A549 (cell line): ENCODE results near the gene HIC1.

Source experiments
- CTCF ChIP-seq: fragments of >200 bp; sonication (Bioruptor Twin); formaldehyde crosslinking; IDR thresholded peaks from 3 replicates; pipeline ENCODE4 v1.5.1; 2016
- POLR2A ChIP-seq: IDR thresholded peaks from 2 replicates; pipeline ENCODE4 v1.6.1; 2012; ENCODE audit warnings: mild to moderate bottlenecking, low read length
- POLR2AphosphoS2 ChIP-seq: conservative IDR thresholded peaks from 2 replicates; pipeline ENCODE4 v1.6.1; 2012; ENCODE audit warnings: low read length, improper control_type of control experiment, inconsistent platforms
- RNF2 ChIP-seq: fragments of 200-600 bp; sonication (generic); IDR thresholded peaks from 2 replicates; pipeline ENCODE4 v1.6.1; 2016; ENCODE audit warnings: low read depth, mild to moderate bottlenecking, antibody characterized with exemption, moderate library complexity, borderline replicate concordance
- SMC3 ChIP-seq: fragments of >200 bp; sonication (Bioruptor Twin); formaldehyde crosslinking; IDR thresholded peaks from 3 replicates; pipeline ENCODE4 v1.6.1; 2018; ENCODE audit warnings: inconsistent platforms
- TF ChIP-seq, protein P1 (sequence below): fragments of 200-600 bp; sonication (generic); IDR thresholded peaks from 2 replicates; pipeline ENCODE4 v1.6.1; 2016; ENCODE audit warnings: antibody characterized with exemption, mild to moderate bottlenecking, moderate library complexity

DNA sequence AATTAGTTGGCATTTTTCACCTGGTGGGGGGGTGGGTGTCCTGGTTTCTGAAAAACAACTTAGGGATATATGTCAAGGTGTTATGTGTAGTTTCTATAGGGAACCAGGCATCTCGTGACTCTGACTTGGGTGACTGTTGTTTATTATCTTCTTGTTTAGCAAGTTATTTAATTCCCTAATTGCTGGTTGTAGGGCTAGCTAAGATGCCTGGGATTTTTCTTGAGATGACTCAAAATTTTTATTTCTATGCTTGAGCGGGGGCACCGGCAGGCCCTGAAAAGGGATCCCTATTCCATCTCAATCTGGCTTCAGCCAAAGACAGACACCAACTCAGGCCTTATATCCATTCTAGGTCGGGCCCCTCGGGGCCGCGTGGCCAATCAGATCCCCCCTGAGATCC is 21.8 kb upstream of the HIC1 start:
- TF ChIP-seq CTCF: no peak
- no peak for TF ChIP-seq RNF2
- TF ChIP-seq POLR2AphosphoS2: no peak
- TF ChIP-seq, protein P1, sequence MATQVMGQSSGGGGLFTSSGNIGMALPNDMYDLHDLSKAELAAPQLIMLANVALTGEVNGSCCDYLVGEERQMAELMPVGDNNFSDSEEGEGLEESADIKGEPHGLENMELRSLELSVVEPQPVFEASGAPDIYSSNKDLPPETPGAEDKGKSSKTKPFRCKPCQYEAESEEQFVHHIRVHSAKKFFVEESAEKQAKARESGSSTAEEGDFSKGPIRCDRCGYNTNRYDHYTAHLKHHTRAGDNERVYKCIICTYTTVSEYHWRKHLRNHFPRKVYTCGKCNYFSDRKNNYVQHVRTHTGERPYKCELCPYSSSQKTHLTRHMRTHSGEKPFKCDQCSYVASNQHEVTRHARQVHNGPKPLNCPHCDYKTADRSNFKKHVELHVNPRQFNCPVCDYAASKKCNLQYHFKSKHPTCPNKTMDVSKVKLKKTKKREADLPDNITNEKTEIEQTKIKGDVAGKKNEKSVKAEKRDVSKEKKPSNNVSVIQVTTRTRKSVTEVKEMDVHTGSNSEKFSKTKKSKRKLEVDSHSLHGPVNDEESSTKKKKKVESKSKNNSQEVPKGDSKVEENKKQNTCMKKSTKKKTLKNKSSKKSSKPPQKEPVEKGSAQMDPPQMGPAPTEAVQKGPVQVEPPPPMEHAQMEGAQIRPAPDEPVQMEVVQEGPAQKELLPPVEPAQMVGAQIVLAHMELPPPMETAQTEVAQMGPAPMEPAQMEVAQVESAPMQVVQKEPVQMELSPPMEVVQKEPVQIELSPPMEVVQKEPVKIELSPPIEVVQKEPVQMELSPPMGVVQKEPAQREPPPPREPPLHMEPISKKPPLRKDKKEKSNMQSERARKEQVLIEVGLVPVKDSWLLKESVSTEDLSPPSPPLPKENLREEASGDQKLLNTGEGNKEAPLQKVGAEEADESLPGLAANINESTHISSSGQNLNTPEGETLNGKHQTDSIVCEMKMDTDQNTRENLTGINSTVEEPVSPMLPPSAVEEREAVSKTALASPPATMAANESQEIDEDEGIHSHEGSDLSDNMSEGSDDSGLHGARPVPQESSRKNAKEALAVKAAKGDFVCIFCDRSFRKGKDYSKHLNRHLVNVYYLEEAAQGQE: no peak
- TF ChIP-seq POLR2A: no peak
- TF ChIP-seq SMC3: no peak
